HCT116 (cell line): ENCODE measurements around the gene NSD2.
"Not testable (repeated sequence)": the region's sequence is repeated elsewhere in the genome, so short reads cannot be mapped to it uniquely, and the experiment has no call there.

Experiments used
- CBX3 ChIP-seq: IDR thresholded peaks from 2 replicates; pipeline ENCODE4 v1.6.1; 2012; ENCODE audit warnings: low read depth
- CTCF ChIP-seq, 3 experiments: fragments of 200-600 bp in 1 of 3; sonication (generic) in 1 of 3; IDR thresholded peaks in 2 of 3; conservative IDR thresholded peaks in 1 of 3; 2 replicates each; pipeline ENCODE4 v1.5.1; 2012 to 2017; ENCODE audit warnings: low read depth in 2 of 3, low read length in 2 of 3, antibody characterized with exemption in 1 of 3, borderline replicate concordance in 1 of 3, control low read depth in 1 of 3, mild to moderate bottlenecking in 1 of 3, mixed read lengths in 1 of 3, mixed run types in 1 of 3, moderate library complexity in 1 of 3; ENCODE audit not compliant: insufficient read depth in 1 of 3
- EGR1 ChIP-seq: IDR thresholded peaks from 2 replicates; pipeline ENCODE4 v1.6.1; 2012; ENCODE audit warnings: low read depth
- EZH2 ChIP-seq: fragments of 200-600 bp; sonication (generic); IDR thresholded peaks from 2 replicates; pipeline ENCODE4 v1.6.1; 2017; ENCODE audit warnings: antibody characterized with exemption, mixed run types
- EZH2phosphoT487 ChIP-seq: fragments of 200-600 bp; IDR thresholded peaks from 2 replicates; pipeline ENCODE4 v1.6.1; 2018; ENCODE audit warnings: antibody characterized with exemption, borderline replicate concordance
- POLR2A ChIP-seq: IDR thresholded peaks from 2 replicates; pipeline ENCODE4 v1.7.0; 2011; ENCODE audit warnings: borderline replicate concordance; ENCODE audit not compliant: insufficient read depth, insufficient read length; ENCODE audit errors: extremely low read depth
- POLR2AphosphoS5 ChIP-seq: IDR thresholded peaks from 2 replicates; pipeline ENCODE4 v1.6.1; 2011; ENCODE audit warnings: mild to moderate bottlenecking, low read depth, low read length, moderate library complexity
- SIN3A ChIP-seq: IDR thresholded peaks from 2 replicates; pipeline ENCODE4 v1.6.1; 2012; ENCODE audit warnings: low read depth
- SRF ChIP-seq: IDR thresholded peaks from 2 replicates; pipeline ENCODE4 v1.6.1; 2012; ENCODE audit warnings: low read depth
- TCF7L2 ChIP-seq: IDR thresholded peaks from 2 replicates; pipeline ENCODE4 v1.7.0; 2011; ENCODE audit warnings: borderline replicate concordance, inconsistent platforms; ENCODE audit not compliant: insufficient read depth, insufficient read length; ENCODE audit errors: extremely low read depth
- ZFX ChIP-seq: fragments of 450-650 bp; IDR thresholded peaks from 2 replicates; pipeline ENCODE4 v1.6.1; 2017
- TF ChIP-seq, protein P1 (sequence below): IDR thresholded peaks from 2 replicates; pipeline ENCODE4 v1.6.1; 2012
- TF ChIP-seq, protein P2 (sequence below): IDR thresholded peaks from 2 replicates; pipeline ENCODE4 v1.6.1; 2012; ENCODE audit warnings: low read depth

GRCh38 chr4:2027120-2027519 lies 155.9 kb downstream of the NSD2 start:
- TF ChIP-seq CTCF (IDR thresholded peaks at IDR 0.05 in 2 of 3, conservative IDR thresholded peaks at IDR 0.05 in 1 of 3; ENCODE audit: borderline replicate concordance in 1 of 3, insufficient read depth in 1 of 3, low read depth in 2 of 3, low read length in 2 of 3); POLR2AphosphoS5; TCF7L2; POLR2A; SIN3A; EZH2; EGR1; CBX3; ZFX; SRF; EZH2phosphoT487: not testable (repeated sequence)
- TF ChIP-seq, protein P1, sequence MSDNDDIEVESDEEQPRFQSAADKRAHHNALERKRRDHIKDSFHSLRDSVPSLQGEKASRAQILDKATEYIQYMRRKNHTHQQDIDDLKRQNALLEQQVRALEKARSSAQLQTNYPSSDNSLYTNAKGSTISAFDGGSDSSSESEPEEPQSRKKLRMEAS, result not testable (repeated sequence)
- TF ChIP-seq, protein P2, sequence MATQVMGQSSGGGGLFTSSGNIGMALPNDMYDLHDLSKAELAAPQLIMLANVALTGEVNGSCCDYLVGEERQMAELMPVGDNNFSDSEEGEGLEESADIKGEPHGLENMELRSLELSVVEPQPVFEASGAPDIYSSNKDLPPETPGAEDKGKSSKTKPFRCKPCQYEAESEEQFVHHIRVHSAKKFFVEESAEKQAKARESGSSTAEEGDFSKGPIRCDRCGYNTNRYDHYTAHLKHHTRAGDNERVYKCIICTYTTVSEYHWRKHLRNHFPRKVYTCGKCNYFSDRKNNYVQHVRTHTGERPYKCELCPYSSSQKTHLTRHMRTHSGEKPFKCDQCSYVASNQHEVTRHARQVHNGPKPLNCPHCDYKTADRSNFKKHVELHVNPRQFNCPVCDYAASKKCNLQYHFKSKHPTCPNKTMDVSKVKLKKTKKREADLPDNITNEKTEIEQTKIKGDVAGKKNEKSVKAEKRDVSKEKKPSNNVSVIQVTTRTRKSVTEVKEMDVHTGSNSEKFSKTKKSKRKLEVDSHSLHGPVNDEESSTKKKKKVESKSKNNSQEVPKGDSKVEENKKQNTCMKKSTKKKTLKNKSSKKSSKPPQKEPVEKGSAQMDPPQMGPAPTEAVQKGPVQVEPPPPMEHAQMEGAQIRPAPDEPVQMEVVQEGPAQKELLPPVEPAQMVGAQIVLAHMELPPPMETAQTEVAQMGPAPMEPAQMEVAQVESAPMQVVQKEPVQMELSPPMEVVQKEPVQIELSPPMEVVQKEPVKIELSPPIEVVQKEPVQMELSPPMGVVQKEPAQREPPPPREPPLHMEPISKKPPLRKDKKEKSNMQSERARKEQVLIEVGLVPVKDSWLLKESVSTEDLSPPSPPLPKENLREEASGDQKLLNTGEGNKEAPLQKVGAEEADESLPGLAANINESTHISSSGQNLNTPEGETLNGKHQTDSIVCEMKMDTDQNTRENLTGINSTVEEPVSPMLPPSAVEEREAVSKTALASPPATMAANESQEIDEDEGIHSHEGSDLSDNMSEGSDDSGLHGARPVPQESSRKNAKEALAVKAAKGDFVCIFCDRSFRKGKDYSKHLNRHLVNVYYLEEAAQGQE, result not testable (repeated sequence)
